GM19351 (cell line): ENCODE measurements around the gene FBXL5.
"Not testable (repeated sequence)": the region's sequence is repeated elsewhere in the genome, so short reads cannot be mapped to it uniquely, and the experiment has no call there.

Source experiments
- ATAC-seq: cut with Tn5 transposase; IDR thresholded peaks from one replicate; pipeline ENCODE4 v1.9.1; 2021; ENCODE audit warnings: mild to moderate bottlenecking, moderate library complexity; ENCODE audit not compliant: unreplicated experiment

Gene FBXL5

GRCh38 chr4:15652841-15653240 lies 2.3 kb downstream of the FBXL5 start:
- ATAC-seq: no peak

- no peak for ATAC-seq
These were observed 3.0 kb downstream of the FBXL5 start for GRCh38 chr4:15652191-15652590.

GRCh38 chr4:15651676-15652075 lies 3.5 kb downstream of the FBXL5 start:
- no peak for ATAC-seq

- peak; percentile 42 for ATAC-seq
These were observed 5.1 kb downstream of the FBXL5 start for GRCh38 chr4:15649914-15650545.

GRCh38 chr4:15648600-15648999 lies 6.6 kb downstream of the FBXL5 start:
- ATAC-seq: peak; percentile 63

GRCh38 chr4:15638418-15638817 lies 16.7 kb downstream of the FBXL5 start:
- no peak for ATAC-seq

- ATAC-seq: no peak
These were observed 18.3 kb downstream of the FBXL5 start for GRCh38 chr4:15636818-15637217.

- not testable (repeated sequence) for ATAC-seq
These were observed 37.8 kb downstream of the FBXL5 start for GRCh38 chr4:15617407-15617806.

- not testable (repeated sequence) for ATAC-seq
These were observed 40.3 kb downstream of the FBXL5 start for GRCh38 chr4:15614891-15615290.

- no peak for ATAC-seq
These were observed 43.0 kb downstream of the FBXL5 start for GRCh38 chr4:15612136-15612535.

- no peak for ATAC-seq
These were observed 44.3 kb downstream of the FBXL5 start for GRCh38 chr4:15610855-15611254.

- no peak for ATAC-seq
These were observed 49.6 kb downstream of the FBXL5 start for GRCh38 chr4:15605537-15605936.

GRCh38 chr4:15601862-15602261 lies 53.3 kb downstream of the FBXL5 start:
- no peak for ATAC-seq

GRCh38 chr4:15600176-15600575 lies 55.0 kb downstream of the FBXL5 start:
- no peak for ATAC-seq

GRCh38 chr4:15598644-15599043 lies 56.5 kb downstream of the FBXL5 start:
- no peak for ATAC-seq

GRCh38 chr4:15592799-15593198 lies 62.4 kb downstream of the FBXL5 start:
- no peak for ATAC-seq

- ATAC-seq: no peak
These were observed 67.5 kb downstream of the FBXL5 start for GRCh38 chr4:15587649-15588048.

- no peak for ATAC-seq
These were observed 69.1 kb downstream of the FBXL5 start for GRCh38 chr4:15586066-15586465.

GRCh38 chr4:15585331-15585730 lies 69.8 kb downstream of the FBXL5 start:
- no peak for ATAC-seq

GRCh38 chr4:15584785-15585184 lies 70.4 kb downstream of the FBXL5 start:
- ATAC-seq: no peak

GRCh38 chr4:15577508-15577907 lies 77.6 kb downstream of the FBXL5 start:
- no peak for ATAC-seq

- ATAC-seq: no peak
These were observed 79.2 kb downstream of the FBXL5 start for GRCh38 chr4:15575966-15576365.

GRCh38 chr4:15569746-15570145 lies 85.4 kb downstream of the FBXL5 start:
- no peak for ATAC-seq
